Thymus (tissue), 2 donors: ENCODE data around the gene PTPDC1. TPM values are rescaled to one million over a fixed set of nuclear protein-coding genes. Genes with fewer than 3 reads are reported as not detected.

Experiments used
- polyA plus RNA-seq: library from polyadenylated mRNA; stranded (reverse); fragments of 200-250 nt; gene quantifications from one replicate; pipeline ENCODE4 v1.2.3, GENCODE V29; 2013
- total RNA-seq: library from RNA; stranded (reverse); fragments of 120-200 nt; gene quantifications from one replicate; pipeline ENCODE4 v1.2.4, GENCODE V29; 2013
- donor health status: healthy.

PTPDC1 gene
- total and polyA plus RNA-seq, 2 donors = 3.9 to 4.0 TPM

Other genes starting within 250 kb of the PTPDC1 start
- gene BARX1, start 129.1 kb upstream of the PTPDC1 start, total RNA-seq = 0.14 TPM
- 0.55 TPM for gene BARX1, start 129.1 kb upstream of the PTPDC1 start, polyA plus RNA-seq
- 3.1 TPM for gene ZNF169, start 174.8 kb downstream of the PTPDC1 start, total RNA-seq
- gene ZNF169, start 174.8 kb downstream of the PTPDC1 start, polyA plus RNA-seq = 4.4 TPM
- not detected for gene NUTM2F, start 244.2 kb downstream of the PTPDC1 start, total RNA-seq
- gene NUTM2F, start 244.2 kb downstream of the PTPDC1 start, polyA plus RNA-seq = 0.05 TPM